Motor neuron (in vitro differentiated cells): Measurements from ENCODE around the gene CRB2. TPM values are rescaled to one million over a fixed set of nuclear protein-coding genes. Genes with fewer than 3 reads are reported as not detected.
A peak's percentile ranks its signal among the peaks of the same experiment; 100 is the strongest.
"Not testable (repeated sequence)": the region's sequence is repeated elsewhere in the genome, so short reads cannot be mapped to it uniquely, and the experiment has no call there.

Experiments
- ATAC-seq, 8 experiments: fragments of 200-7000 bp; cut with Tn5 transposase; replicated peaks in 6 of 8; 2 replicates each; pipeline ENCODE4 v1.8.0; 2021; ENCODE audit warnings: mild to moderate bottlenecking in 8 of 8, moderate library complexity in 8 of 8
- H3K27ac ChIP-seq, 2 donors: fragments of 250-450 bp; sonication (Bioruptor Pico); 2 replicates each; pipeline ENCODE4 v1.9.0; 2021; ENCODE audit warnings: antibody characterized with exemption in 2 of 2, mild to moderate bottlenecking in 2 of 2, moderate library complexity in 1 of 2
- H3K4me1 ChIP-seq, 2 donors: fragments of 250-450 bp; sonication (Bioruptor Pico); replicated peaks in 1 of 2; 2 replicates each; pipeline ENCODE4 v1.6.1; 2021; ENCODE audit warnings: antibody characterized with exemption in 2 of 2, mild to moderate bottlenecking in 2 of 2, moderate library complexity in 1 of 2
- H3K4me3 ChIP-seq, 5 donors: fragments of 250-450 bp; sonication (Bioruptor Pico); 2 replicates each; pipeline ENCODE4 v1.9.0; 2021; ENCODE audit warnings: antibody characterized with exemption in 5 of 5, mild to moderate bottlenecking in 5 of 5, moderate library complexity in 4 of 5
- WGBS, 10 experiments: fragments of 450-650 bp; shearing (Covaris generic); methylation state at CpG; one replicate each; pipeline ENCODE4 v1.0.0; 2022; 5-methylcytosine and 5-hydroxymethylcytosine counted together
- in situ Hi-C, 9 experiments: fragments of 400-800 bp; cut with MboI; loops; one replicate each; pipeline ENCODE4 v1.15.0; 2021; ENCODE audit warnings: low sequenced_read_pairs in 9 of 9, low pct_unique_long_range_greater_than_20kb in 2 of 9; ENCODE audit not compliant: unreplicated experiment in 9 of 9
- total RNA-seq, 8 experiments: library from RNA; unstranded; fragments of 300-600 nt; gene quantifications; 2 replicates each; pipeline versions ENCODE4 v1.2.3 to v1.2.4, GENCODE V29; 2022

The CRB2 gene
- total RNA-seq, 8 experiments from 2014 or later: 0.20 to 56.9 (median 11.9) TPM

DNA sequence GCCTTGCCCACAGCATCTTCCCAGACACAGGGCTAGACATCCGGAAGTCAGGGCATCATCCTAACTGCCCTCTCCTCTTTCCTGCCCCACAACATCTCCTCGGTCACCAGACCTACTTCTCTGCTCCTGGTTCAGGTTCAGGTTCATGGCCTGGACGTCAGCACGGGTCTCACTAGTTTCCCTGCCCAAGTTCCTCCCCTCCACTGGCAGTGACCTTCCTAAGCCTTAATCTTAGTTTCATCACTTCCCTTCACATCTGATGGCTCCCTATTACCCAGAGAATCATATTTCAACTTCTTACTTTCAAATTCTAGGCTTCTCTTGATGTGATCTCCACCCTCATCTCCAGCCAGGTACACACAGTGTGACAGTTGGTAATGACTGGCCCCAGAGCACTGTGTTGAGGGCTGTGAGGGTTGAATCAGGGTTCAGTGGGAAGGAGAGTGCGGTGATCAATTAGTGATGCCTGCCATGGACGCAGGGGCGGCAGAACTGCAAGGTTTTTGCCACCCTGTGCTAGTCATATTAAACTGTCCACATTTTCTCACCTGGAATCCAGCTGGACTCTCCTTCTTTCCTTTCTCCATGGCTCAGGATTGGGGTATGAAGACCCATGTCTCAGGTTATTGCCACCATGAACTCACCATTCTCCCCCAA lies 34.3 kb upstream of the CRB2 start:
- ATAC-seq: no peak
- Histone ChIP-seq H3K27ac (no peak overlapping the region), H3K4me1 (peaks cover 3 to 9% of the 10 kb centered on the region in 2 donors), H3K4me3 (no peak overlapping the region)
- WGBS, 10 experiments: 8 to 100% (median 81%) methylated on average over 1 to 7 of the region's 7 CpGs
- in situ Hi-C loops: no loop called here

DNA sequence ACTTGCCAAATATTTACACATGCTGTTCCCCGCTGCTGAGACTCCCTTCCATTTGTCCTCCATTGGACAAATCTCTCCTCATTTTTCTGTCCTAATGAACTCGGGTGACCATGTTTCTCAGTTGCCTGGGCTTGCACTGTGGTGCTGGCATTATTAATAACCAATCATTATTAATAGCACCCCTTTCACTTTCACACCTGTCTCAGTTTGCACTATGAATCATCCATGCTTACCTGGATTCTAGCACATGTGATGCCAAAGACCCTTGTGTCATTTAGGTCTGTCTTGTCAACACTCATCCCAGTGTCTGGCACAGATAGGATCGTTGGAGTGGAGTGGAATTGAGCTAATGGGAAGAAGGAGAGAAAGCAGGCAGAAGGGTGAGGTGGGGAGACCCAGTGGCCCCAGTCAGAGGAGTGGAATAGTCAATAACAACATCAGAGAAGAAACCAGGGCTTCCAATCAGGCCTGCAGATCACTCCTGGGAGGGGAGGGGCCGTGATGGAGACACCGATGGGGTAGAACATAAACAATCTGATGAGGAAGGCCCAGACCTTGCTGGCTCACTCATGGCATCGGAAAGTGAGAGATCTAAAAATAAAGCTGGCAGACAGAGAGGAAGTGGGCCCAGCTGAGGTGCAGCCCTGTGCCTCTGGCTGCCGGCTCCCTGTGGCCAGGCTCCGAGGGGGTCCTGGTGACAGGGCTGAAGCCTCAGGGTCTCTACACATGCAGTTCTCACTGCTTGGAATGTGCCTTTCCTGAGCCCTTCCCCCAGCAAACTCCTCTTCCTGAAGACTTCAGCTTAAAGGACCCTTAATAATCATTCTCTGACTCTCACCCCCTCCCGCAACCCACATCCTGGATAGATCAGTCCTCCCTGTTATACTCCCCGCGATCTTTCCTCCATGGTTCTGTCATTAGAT lies 33.5 kb upstream of the CRB2 start:
- in situ Hi-C loops: no loop called here
- Histone ChIP-seq H3K27ac (no peak overlapping the region), H3K4me3 (no peak overlapping the region), H3K4me1 (peaks cover 3 to 11% of the 10 kb centered on the region in 2 donors)
- no peak for ATAC-seq
- WGBS, 10 experiments: 40 to 100% (median 78%) methylated on average over 1 to 10 of the region's 11 CpGs; no CpG with 5 or more reads in 2 of the 10 experiments

GRCh38 chr9:123323196-123324013 lies 32.6 kb upstream of the CRB2 start:
- no peak for ATAC-seq
- WGBS, 10 experiments: 48 to 89% (median 76%) methylated on average over 3 to 10 of the region's 13 CpGs; no CpG with 5 or more reads in 2 of the 10 experiments
- no peak overlapping the region for H3K27ac ChIP-seq

GRCh38 chr9:123324767-123325183 lies 31.2 kb upstream of the CRB2 start:
- peaks cover 3 to 11% of the 10 kb centered on the region in 2 donors for H3K4me1 ChIP-seq
- in situ Hi-C loops: loop anchor here in 3 of 9 experiments (25.0 kb wide), 3 partner anchors 87 to 862 kb away; no protein-coding TSS in a partner anchor
- H3K27ac ChIP-seq: no peak overlapping the region
- WGBS, 10 experiments: 49 to 100% (median 100%) methylated on average over 1 to 4 of the region's 10 CpGs; no CpG with 5 or more reads in 4 of the 10 experiments
- no peak for ATAC-seq
- H3K4me3 ChIP-seq: no peak overlapping the region

More at GRCh38 chr9:123323196-123324013, 32.6 kb upstream of the CRB2 start:
- Histone ChIP-seq H3K4me1 (peaks cover 3 to 11% of the 10 kb centered on the region in 2 donors), H3K4me3 (no peak overlapping the region)
- in situ Hi-C loops: no loop called here

- Histone ChIP-seq H3K4me3 (no peak overlapping the region), H3K27ac (no peak overlapping the region), H3K4me1 (peaks cover 3 to 11% of the 10 kb centered on the region in 2 donors)
- in situ Hi-C loops: loop anchor here in 3 of 9 experiments (25.0 kb wide), 3 partner anchors 89 to 864 kb away; no protein-coding TSS in a partner anchor
- 0 to 60% (median 20%) methylated on average over 1 to 4 of the region's 6 CpGs; no CpG with 5 or more reads in 7 of the 10 experiments for WGBS, 10 experiments
- ATAC-seq: peak in 1 of 8 experiments; percentile 7
Observed at GRCh38 chr9:123326187-123326586, 29.8 kb upstream of the CRB2 start.

DNA sequence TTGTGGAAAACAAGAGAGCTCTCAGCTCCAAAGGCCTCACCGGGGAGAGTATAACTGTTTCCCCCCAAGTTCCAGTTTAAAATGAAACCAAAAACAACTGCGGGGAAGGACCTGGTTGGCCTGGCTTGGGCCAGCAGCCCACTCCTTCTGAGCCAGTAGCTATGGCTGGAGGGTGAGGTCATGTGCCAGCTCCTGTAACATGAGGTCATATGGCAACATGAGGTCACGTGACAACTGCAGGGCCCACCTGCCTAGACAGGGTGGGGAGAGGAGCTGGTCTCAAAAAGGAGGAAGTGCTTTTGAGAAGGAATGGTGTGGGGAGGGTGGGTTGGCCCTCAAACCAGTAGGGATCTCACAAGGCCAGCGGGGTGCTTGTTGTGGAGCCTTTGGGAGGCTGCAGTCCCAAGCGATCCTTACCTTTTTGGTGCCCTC lies 29.3 kb upstream of the CRB2 start:
- H3K4me3 ChIP-seq: no peak overlapping the region
- in situ Hi-C loops: loop anchor here in 3 of 9 experiments (25.0 kb wide), 3 partner anchors 89 to 864 kb away; no protein-coding TSS in a partner anchor
- WGBS, 10 experiments: 18 to 96% (median 72%) methylated on average over 3 of the region's 5 CpGs; no CpG with 5 or more reads in 6 of the 10 experiments
- ATAC-seq: peak in 6 of 8 experiments; percentile 41 to 93 (median 62)
- no peak overlapping the region for H3K27ac ChIP-seq
- peaks cover 3 to 11% of the 10 kb centered on the region in 2 donors for H3K4me1 ChIP-seq

GRCh38 chr9:123327697-123328100 lies 28.3 kb upstream of the CRB2 start:
- H3K4me1 ChIP-seq: peaks cover 3 to 11% of the 10 kb centered on the region in 2 donors
- WGBS, 10 experiments: 53 to 100% (median 86%) methylated on average over 1 to 6 of the region's 8 CpGs; no CpG with 5 or more reads in 4 of the 10 experiments
- no peak overlapping the region for H3K27ac ChIP-seq
- H3K4me3 ChIP-seq: no peak overlapping the region
- ATAC-seq: no peak
- in situ Hi-C loops: loop anchor here in 3 of 9 experiments (25.0 kb wide), 3 partner anchors 90 to 865 kb away; no protein-coding TSS in a partner anchor

- in situ Hi-C loops: loop anchor here in 3 of 9 experiments (25.0 kb wide), 3 partner anchors 92 to 867 kb away; no protein-coding TSS in a partner anchor
- Histone ChIP-seq H3K4me3 (no peak overlapping the region), H3K4me1 (peaks cover 3 to 16% of the 10 kb centered on the region in 2 donors), H3K27ac (no peak overlapping the region)
- WGBS, 10 experiments: 0 to 100% (median 92%) methylated on average over 1 to 4 of the region's 6 CpGs; no CpG with 5 or more reads in 3 of the 10 experiments
- peak in 2 of 8 experiments; percentile 40 to 70 for ATAC-seq
Observed at GRCh38 chr9:123329329-123329955, 26.6 kb upstream of the CRB2 start.

- in situ Hi-C loops: loop anchor here in 3 of 9 experiments (25.0 kb wide), 3 partner anchors 94 to 869 kb away; no protein-coding TSS in a partner anchor
- H3K27ac ChIP-seq: no peak overlapping the region
- 63 to 100% (median 78%) methylated on average over 1 to 14 of the region's 15 CpGs; no CpG with 5 or more reads in 2 of the 10 experiments for WGBS, 10 experiments
- no peak overlapping the region for H3K4me3 ChIP-seq
- ATAC-seq: peak in 1 of 8 experiments; percentile 4
- H3K4me1 ChIP-seq: peaks cover 20 to 25% of the 10 kb centered on the region in 2 donors
Observed at GRCh38 chr9:123331346-123332060, 24.5 kb upstream of the CRB2 start.

GRCh38 chr9:123333058-123333669 lies 22.8 kb upstream of the CRB2 start:
- peaks cover 19 to 21% of the 10 kb centered on the region in 2 donors for H3K4me1 ChIP-seq
- 14 to 100% (median 59%) methylated on average over 1 to 6 of the region's 8 CpGs; no CpG with 5 or more reads in 1 of the 10 experiments for WGBS, 10 experiments
- in situ Hi-C loops: loop anchor here in 3 of 9 experiments (25.0 kb wide), 3 partner anchors 96 to 871 kb away; no protein-coding TSS in a partner anchor
- ATAC-seq: peak in 2 of 8 experiments; percentile 66 to 73
- not testable (repeated sequence) for H3K4me3 ChIP-seq, H3K27ac ChIP-seq
